Measurements from ENCODE around the gene KCNG3.
A peak's percentile ranks its signal among the peaks of the same experiment; 100 is the strongest.

Gene KCNG3

GRCh38 chr2:42436370-42436769 lies 57.4 kb downstream of the KCNG3 start:
- DNase-seq (ENCODE audit: low read depth), result no peak

GRCh38 chr2:42435628-42436027 lies 58.2 kb downstream of the KCNG3 start:
- TF ChIP-seq CTCF (conservative IDR thresholded peaks at IDR 0.05; ENCODE audit: control insufficient read depth, insufficient read depth, low read depth, low read length), result no peak
- H3K4me3 ChIP-seq (ENCODE audit: control insufficient read depth, low read depth, low read length), result no peak overlapping the region
- no peak for DNase-seq (ENCODE audit: low read depth)

More at GRCh38 chr2:42436370-42436769, 57.4 kb downstream of the KCNG3 start:
- H3K4me3 ChIP-seq (ENCODE audit: control insufficient read depth, low read depth, low read length), result no peak overlapping the region
- no peak for TF ChIP-seq CTCF (conservative IDR thresholded peaks at IDR 0.05; ENCODE audit: control insufficient read depth, insufficient read depth, low read depth, low read length)

GRCh38 chr2:42430188-42430587 lies 63.6 kb downstream of the KCNG3 start:
- DNase-seq (ENCODE audit: low read depth), result no peak
- H3K4me3 ChIP-seq (ENCODE audit: control insufficient read depth, low read depth, low read length), result no peak overlapping the region
- TF ChIP-seq CTCF (conservative IDR thresholded peaks at IDR 0.05; ENCODE audit: control insufficient read depth, insufficient read depth, low read depth, low read length), result no peak

- no peak for TF ChIP-seq CTCF (conservative IDR thresholded peaks at IDR 0.05; ENCODE audit: control insufficient read depth, insufficient read depth, low read depth, low read length)
- no peak overlapping the region for H3K4me3 ChIP-seq (ENCODE audit: control insufficient read depth, low read depth, low read length)
- DNase-seq (ENCODE audit: low read depth), result no peak
These were observed 64.4 kb downstream of the KCNG3 start for GRCh38 chr2:42429352-42429751.

- no peak overlapping the region for H3K4me3 ChIP-seq (ENCODE audit: control insufficient read depth, low read depth, low read length)
- no peak for DNase-seq (ENCODE audit: low read depth)
- TF ChIP-seq CTCF (conservative IDR thresholded peaks at IDR 0.05; ENCODE audit: control insufficient read depth, insufficient read depth, low read depth, low read length), result no peak
These were observed 68.1 kb downstream of the KCNG3 start for GRCh38 chr2:42425697-42426096.

- no peak overlapping the region for H3K4me3 ChIP-seq (ENCODE audit: control insufficient read depth, low read depth, low read length)
- peak; percentile 82 for DNase-seq (ENCODE audit: low read depth)
- no peak for TF ChIP-seq CTCF (conservative IDR thresholded peaks at IDR 0.05; ENCODE audit: control insufficient read depth, insufficient read depth, low read depth, low read length)
These were observed 69.7 kb downstream of the KCNG3 start for GRCh38 chr2:42424033-42424432.

GRCh38 chr2:42421601-42422239 lies 72.1 kb downstream of the KCNG3 start:
- TF ChIP-seq CTCF (conservative IDR thresholded peaks at IDR 0.05; ENCODE audit: control insufficient read depth, insufficient read depth, low read depth, low read length), result no peak
- peak; percentile 25 for DNase-seq (ENCODE audit: low read depth)

More at GRCh38 chr2:42421601-42422239, 72.1 kb downstream of the KCNG3 start:
- H3K4me3 ChIP-seq (ENCODE audit: control insufficient read depth, low read depth, low read length), result no peak overlapping the region

All from fibroblast of mammary gland (primary cell).